MM.1S (cell line): ENCODE measurements around the gene PPA2.

Source experiments
- EZH2 ChIP-seq: fragments of 300-600 bp; sonication (generic); optimal IDR thresholded peaks from 2 replicates; pipeline ENCODE3; 2017; ENCODE audit warnings: low read depth, mild to moderate bottlenecking, antibody characterized with exemption, low read length, mixed read lengths
- EZH2phosphoT487 ChIP-seq: fragments of 300-600 bp; sonication (generic); IDR thresholded peaks from 2 replicates; pipeline ENCODE4 v1.6.1; 2018; ENCODE audit warnings: antibody characterized with exemption, low read length

DNA sequence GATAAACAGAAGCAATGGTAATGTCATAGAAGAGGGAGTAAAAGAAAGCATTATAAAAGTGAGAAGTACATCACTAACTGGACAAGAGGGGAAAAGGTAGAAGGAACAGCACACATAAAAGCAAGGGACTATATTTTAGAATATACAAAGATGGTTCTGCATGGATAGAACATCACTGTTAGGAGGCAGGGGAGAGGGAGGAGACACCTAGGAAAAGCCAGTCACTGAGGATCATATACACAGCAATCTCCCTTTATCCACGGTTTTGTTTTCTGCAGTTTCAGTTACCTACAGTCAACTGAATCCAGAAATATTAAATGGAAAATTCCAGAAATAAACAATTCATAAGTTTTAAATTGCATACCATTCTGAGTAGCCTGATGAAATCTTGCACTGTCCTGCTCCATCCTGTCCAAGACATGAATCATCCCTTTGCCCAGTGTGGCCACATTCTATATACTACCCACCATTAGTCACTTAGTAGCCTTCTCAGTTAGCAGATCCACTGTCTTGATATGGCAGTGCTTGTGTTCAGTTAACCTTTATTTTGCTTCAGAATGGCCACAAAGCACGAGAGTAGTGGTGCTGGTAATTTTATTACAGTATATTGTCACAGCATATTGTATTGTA lies 74.2 kb downstream of the PPA2 start:
- TF ChIP-seq EZH2phosphoT487 (no peak), EZH2 (no peak)
